CD4-positive, alpha-beta T cell treated with Interleukin-17A for 4 hours (primary cell): ENCODE data around the gene C1orf232.

Experiments
- DNase-seq: peaks from one replicate; pipeline ENCODE4 v3.0.0-alpha.2; 2020; ENCODE audit warnings: mixed read lengths

Gene C1orf232

DNA sequence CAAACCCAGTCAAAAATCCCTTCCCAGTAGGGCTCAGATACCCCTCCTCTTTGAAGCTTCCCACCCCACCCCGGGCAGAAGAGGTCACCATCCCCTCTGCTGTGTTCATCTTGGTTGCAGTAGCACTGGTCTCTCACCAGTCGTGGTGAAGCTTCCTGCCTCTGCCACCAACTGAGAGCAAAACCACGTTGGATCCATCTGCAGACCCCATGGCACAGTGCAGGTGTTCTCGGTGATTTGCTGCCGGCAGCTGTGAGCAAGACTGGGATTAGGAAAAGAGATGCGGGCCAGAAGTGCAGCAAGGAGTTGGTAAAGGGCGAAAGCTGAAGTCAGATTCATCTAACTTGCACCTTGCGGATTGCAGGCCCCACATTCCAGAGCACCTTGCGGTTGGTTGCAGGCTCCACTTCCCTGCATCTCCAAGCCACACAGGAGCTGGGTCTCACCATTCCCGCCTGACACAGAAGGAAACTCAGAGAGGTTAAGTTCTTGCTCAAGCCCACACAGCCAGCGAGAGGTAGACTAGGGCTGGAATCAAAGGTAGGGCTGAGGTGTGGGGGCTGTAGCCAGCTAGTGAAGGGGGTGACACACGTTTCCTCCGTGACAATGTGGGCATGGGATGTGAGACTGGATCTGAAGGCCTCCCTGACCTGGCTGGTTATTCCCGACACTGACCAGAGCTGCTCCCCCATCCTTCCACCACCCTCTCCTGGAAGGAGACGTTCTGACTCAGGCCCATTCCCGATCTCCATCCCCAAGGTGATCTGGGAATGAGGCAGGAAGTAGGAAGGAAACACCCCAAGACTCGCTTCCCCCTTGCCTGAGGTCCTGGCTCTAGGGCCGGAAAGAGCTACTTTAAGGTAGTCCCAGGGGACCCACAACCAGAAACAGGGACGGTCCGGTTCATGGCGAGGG, 13.1 kb downstream of the C1orf232 start:
- no peak for DNase-seq

DNA sequence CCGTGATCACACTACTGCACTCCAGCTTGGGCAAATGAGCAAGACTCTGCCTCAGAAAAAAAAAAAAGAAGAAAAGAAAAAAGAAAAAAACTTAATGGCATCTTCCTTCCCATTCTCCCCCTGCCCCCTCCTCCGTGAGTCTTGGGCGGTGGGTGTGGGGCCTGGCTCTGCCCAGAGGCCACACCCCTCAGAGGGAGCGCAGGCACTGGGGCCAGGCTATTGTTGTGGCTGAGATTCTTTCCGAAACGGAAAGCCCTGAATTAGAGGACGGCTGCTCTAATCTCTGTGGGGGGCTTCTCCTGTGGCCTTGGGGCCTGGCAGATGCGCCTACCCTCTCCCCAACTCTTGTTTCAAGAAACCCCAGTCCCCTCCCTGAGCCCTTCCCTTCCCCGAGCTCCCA, 14.0 kb downstream of the C1orf232 start:
- no peak for DNase-seq

GRCh38 chr1:26153966-26154532, 14.7 kb downstream of the C1orf232 start:
- no peak for DNase-seq

- DNase-seq, result no peak
These were observed 19.9 kb downstream of the C1orf232 start for GRCh38 chr1:26148887-26149286.

- DNase-seq, result no peak
These were observed 22.8 kb downstream of the C1orf232 start for GRCh38 chr1:26145960-26146294.

- DNase-seq, result peak; percentile 91
These were observed 23.5 kb downstream of the C1orf232 start for GRCh38 chr1:26145041-26145959.

- no peak for DNase-seq
These were observed 26.6 kb downstream of the C1orf232 start for GRCh38 chr1:26142159-26142558.

GRCh38 chr1:26138974-26139558, 29.7 kb downstream of the C1orf232 start:
- no peak for DNase-seq

GRCh38 chr1:26134466-26134865, 34.3 kb downstream of the C1orf232 start:
- DNase-seq, result no peak

DNA sequence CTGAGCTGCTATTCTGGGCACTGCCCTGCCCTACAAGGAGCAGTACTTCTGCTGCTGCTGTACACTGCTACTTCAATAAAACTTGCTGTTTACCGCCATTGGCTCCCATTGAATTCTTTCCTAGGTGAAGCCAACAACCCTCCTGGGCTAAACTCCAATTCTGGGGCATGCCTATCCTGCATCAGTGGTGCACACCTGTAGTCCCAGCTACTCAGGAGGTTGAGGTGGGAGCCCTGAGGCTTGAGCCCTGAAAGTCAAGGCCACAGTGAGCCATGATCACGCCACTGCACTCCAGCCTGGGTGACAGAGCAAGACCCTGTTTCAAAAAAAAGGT, 36.0 kb downstream of the C1orf232 start:
- no peak for DNase-seq

GRCh38 chr1:26132128-26132833, 36.5 kb downstream of the C1orf232 start:
- no peak for DNase-seq

DNA sequence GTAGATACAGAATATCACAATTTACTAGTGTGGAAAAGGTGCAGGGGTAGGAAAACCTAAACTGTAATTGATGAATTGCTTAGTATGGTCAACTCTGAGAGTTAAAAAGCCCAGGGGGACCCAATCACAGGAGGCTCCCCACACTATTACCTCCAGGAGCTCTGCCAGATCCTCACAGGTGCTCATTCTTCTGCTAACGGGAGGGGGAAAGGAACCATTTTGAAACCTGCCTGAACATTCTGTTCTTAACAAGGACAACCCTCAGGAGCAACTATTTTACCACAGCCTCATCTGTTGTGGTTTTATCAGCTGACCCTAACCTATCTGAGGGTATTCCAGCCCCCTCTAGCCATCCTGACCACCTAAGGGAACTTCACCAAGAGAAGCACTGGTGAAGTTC, 38.1 kb downstream of the C1orf232 start:
- DNase-seq, result no peak

DNA sequence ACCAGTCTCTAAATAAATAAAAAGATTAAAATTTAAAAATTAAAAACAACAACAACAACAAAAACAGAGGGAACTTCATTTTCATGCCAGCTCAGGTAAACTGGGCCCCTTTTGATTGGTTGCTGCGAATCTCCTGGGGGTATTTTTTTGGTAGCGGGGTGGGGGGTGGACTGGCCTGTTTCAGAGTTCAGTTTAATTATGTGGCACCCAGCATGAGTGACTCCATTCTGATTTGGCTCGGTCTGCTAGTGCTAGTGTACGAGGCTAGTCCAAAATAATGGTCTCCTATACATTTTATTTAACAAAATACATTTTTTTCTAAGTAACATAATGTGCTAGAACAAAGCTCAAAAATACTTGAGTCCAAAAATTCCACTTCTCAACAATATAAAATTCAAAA, 39.0 kb downstream of the C1orf232 start:
- DNase-seq, result no peak

DNA sequence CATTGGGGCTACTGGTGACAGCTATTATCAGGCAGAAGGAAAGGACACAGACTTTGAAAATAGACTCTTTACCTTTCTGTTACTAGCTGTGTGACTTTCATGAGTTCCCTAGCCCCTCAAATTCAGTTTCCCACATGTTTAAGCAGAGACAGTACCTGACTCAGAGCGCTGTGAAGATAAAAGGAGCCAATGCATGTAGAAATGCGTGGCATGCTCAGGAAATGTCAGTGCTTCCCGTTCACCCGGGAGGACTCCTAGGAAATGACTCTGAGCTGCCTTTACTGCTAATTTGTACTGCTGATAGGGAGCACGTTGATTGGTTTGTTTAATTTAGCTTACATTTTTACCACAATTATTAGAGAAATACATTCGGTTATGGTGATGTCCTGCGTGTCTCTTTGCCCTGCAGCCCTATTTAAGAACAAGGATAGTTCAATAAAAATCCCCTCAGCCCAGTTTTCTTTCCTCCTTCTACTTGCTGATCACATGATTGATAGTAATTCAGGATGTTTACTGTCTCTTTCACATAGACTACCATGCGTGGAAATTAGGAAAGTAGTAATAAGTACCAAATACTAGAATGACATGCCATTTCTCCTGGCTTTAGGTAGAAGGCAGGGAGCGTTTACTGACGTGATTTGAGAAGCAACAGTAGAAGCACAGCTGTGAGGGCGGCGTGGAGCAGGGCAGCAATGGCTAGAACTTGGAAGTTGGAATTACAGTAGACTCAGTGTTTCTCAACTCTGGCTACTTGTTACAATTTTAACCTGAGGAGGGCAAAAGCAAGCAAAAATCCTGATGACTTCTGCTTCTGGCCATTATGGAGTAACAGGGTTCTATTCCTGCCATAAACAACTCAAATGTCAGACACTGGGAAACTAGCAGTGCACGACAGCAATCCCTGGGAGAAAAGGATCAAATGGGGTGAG, 41.3 kb downstream of the C1orf232 start:
- DNase-seq, result peak; percentile 46

DNA sequence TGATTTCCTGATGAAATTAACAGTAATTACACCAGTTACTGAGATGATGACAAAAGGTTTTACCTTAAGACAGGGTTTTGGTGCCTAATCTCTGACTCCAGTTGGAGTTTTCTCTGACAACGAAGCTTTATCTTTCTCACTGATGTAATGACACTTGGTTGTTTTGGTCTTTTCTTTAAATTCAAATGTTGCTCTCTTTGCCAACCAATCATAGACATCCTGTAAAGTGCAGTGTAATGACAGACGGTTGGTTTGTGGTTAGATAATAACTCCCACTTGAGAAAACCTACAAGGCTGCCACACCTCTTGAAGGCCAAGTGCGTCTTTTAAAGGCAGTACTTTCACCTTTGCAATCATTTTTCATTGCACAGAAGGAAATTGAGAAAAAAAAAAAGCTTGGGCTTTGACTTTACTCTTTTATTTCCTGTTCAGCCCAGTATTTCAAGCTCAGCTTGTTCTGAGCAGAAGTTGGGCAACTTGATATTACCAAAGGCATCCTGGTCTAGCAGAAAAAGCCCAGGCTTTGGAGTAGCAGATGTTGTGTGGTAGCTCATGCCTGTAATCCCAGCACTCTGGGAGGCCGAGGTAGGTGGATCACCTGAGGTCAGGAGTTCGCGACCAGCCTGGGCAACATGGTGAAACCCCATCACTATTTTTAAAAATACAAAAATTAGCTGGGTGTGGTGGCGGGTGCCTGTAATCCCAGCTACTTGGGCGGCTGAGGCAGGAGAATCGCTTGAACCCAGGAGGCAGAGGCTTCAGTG, 42.3 kb downstream of the C1orf232 start:
- DNase-seq, result peak; percentile 64

DNA sequence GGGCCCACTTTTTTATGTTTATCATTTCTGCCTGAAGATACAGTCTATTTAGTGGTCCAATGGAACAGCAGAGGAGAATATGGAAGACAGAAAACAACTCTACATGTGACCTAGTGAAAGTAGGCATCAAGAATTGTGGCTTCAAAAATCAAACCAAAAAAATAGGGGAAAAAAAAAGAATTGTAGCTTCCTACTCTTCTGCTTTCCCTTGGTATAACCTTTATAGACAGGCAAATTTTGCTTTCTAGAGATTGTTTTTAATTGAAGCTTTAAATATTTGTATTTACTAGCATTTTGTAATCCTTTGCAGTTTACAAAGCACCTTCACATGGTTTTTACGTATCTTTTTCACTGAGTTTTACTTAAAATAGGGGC, 42.8 kb downstream of the C1orf232 start:
- DNase-seq, result no peak

- DNase-seq, result no peak
These were observed 43.4 kb downstream of the C1orf232 start for GRCh38 chr1:26125382-26125781.

- no peak for DNase-seq
These were observed 44.1 kb downstream of the C1orf232 start for GRCh38 chr1:26124418-26125331.
